Lower leg skin (tissue), 4 donors: ENCODE results near the gene TRAP1. TPM values are rescaled to one million over a fixed set of nuclear protein-coding genes. Genes with fewer than 3 reads are reported as not detected.

Source experiments
- DNase-seq, 2 donors: peaks; one replicate each; pipeline ENCODE4 v3.0.0-alpha.2; 2019; ENCODE audit warnings: low spot score in 2 of 2
- H3K4me3 ChIP-seq: fragments of 200-600 bp; sonication (generic); 2 replicates; pipeline ENCODE4 v1.5.1; 2017; ENCODE audit warnings: mild to moderate bottlenecking, low read depth; ENCODE audit not compliant: poor library complexity, severe bottlenecking
- CTCF ChIP-seq, 3 donors: fragments of 450-650 bp; IDR thresholded peaks; one replicate each; pipeline ENCODE4 v1.5.1; 2016; ENCODE audit warnings: antibody characterized with exemption in 3 of 3, mild to moderate bottlenecking in 3 of 3, moderate library complexity in 2 of 3
- POLR2A ChIP-seq, 2 donors: fragments of 450-650 bp; IDR thresholded peaks; one replicate each; pipeline ENCODE4 v1.6.1; 2016 to 2017; ENCODE audit warnings: antibody characterized with exemption in 2 of 2, mild to moderate bottlenecking in 1 of 2, moderate library complexity in 1 of 2
- WGBS, 2 donors: methylation state at CpG; one replicate each; pipeline ENCODE4 v1.1.5; 2018; 5-methylcytosine and 5-hydroxymethylcytosine counted together
- intact Hi-C: fragments of 100-400 bp; cut with DNase I; formaldehyde crosslinking; loops from one replicate; pipeline ENCODE4 v1.15.0; 2023; ENCODE audit warnings: low total_unique reads
- total RNA-seq, 4 donors: library from RNA; depleted of rRNA; stranded (reverse); fragments of >200 nt; gene quantifications; one replicate each; pipeline ENCODE4 v1.1.0, GENCODE V29; 2016

The TRAP1 gene
- total RNA-seq, 4 donors from 2014 or later, result 56.2 to 94.1 (median 67.4) TPM

- H3K4me3 ChIP-seq, result no peak overlapping the region
- intact Hi-C loops, result no loop called here
- peak in 1 of 2 donors; percentile 70 for DNase-seq
- no peak for TF ChIP-seq CTCF (IDR thresholded peaks at IDR 0.05)
- TF ChIP-seq POLR2A (IDR thresholded peaks at IDR 0.05), result no peak
- 80 to 81% methylated on average over 15 of the region's 15 CpGs for WGBS, 2 donors
Observed at GRCh38 chr16:3646348-3646920, 70.9 kb downstream of the TRAP1 start.

- H3K4me3 ChIP-seq, result no peak overlapping the region
- intact Hi-C loops, result no loop called here
- peak in 1 of 2 donors; percentile 78 for DNase-seq
- 81% methylated on average over 19 of the region's 19 CpGs for WGBS, 2 donors
- TF ChIP-seq POLR2A (IDR thresholded peaks at IDR 0.05) (no peak), CTCF (IDR thresholded peaks at IDR 0.05) (no peak)
Observed at GRCh38 chr16:3645504-3646347, 71.6 kb downstream of the TRAP1 start.

GRCh38 chr16:3645108-3645503, 72.2 kb downstream of the TRAP1 start:
- DNase-seq, result peak in 1 of 2 donors; percentile 54

GRCh38 chr16:3643095-3643730, 74.1 kb downstream of the TRAP1 start:
- intact Hi-C loops, result no loop called here
- WGBS, 2 donors, result 72 to 82% methylated on average over 14 of the region's 14 CpGs
- no peak overlapping the region for H3K4me3 ChIP-seq
- DNase-seq, result peak in 1 of 2 donors; percentile 75
- no peak for TF ChIP-seq POLR2A (IDR thresholded peaks at IDR 0.05)

More at GRCh38 chr16:3645108-3645503, 72.2 kb downstream of the TRAP1 start:
- H3K4me3 ChIP-seq, result no peak overlapping the region
- intact Hi-C loops, result no loop called here
- TF ChIP-seq POLR2A (IDR thresholded peaks at IDR 0.05) (no peak), CTCF (IDR thresholded peaks at IDR 0.05) (no peak)
- WGBS, 2 donors, result 81 to 83% methylated on average over 6 of the region's 6 CpGs

GRCh38 chr16:3642397-3643094, 74.8 kb downstream of the TRAP1 start:
- intact Hi-C loops, result no loop called here
- WGBS, 2 donors, result 54 to 64% methylated on average over 19 to 21 of the region's 21 CpGs
- DNase-seq, result peak in 1 of 2 donors; percentile 74
- H3K4me3 ChIP-seq, result no peak overlapping the region
- no peak for TF ChIP-seq CTCF (IDR thresholded peaks at IDR 0.05)
- no peak for TF ChIP-seq POLR2A (IDR thresholded peaks at IDR 0.05)
